GM12878 (cell line): Measurements from ENCODE around the gene GATAD2B. TPM values are rescaled to one million over a fixed set of nuclear protein-coding genes. Genes with fewer than 3 reads are reported as not detected.
A peak's percentile ranks its signal among the peaks of the same experiment; 100 is the strongest.

Experiments used
- ATAC-seq: fragments of 200-7000 bp; cut with Tn5 transposase; 3 replicates; pipeline ENCODE4 v1.9.1; 2020; ENCODE audit warnings: mild to moderate bottlenecking, moderate library complexity
- BruUV-seq: library from RNA; stranded (reverse); fragments of 400-500 nt; replicated peaks from 2 replicates; lab custom pipeline; 2021; lab: Mats Ljungman, UMichigan
- CTCF ChIA-PET: fragments of 300-600 bp; sonication (Branson Sonifier 250); formaldehyde crosslinking; extraction: SDS; loops from one replicate; lab custom pipeline; 2021; ENCODE audit warnings: inconsistent platforms; lab: Yijun Ruan, JAX
- POLR2A ChIA-PET: fragments of 350-600 bp; formaldehyde crosslinking; extraction: SDS; loops from one replicate; lab custom pipeline; 2021; ENCODE audit warnings: inconsistent platforms; lab: Charles Lee
- RAD21 ChIA-PET: fragments of 300-600 bp; sonication (Branson Sonifier 250); formaldehyde crosslinking; loops from one replicate; lab custom pipeline; 2023; ENCODE audit warnings: antibody characterized with exemption; ENCODE audit not compliant: unreplicated experiment; lab: Charles Lee
- SMC1A ChIA-PET: fragments of 300-600 bp; sonication (Branson Sonifier 250); formaldehyde crosslinking; loops from one replicate; lab custom pipeline; 2023; ENCODE audit not compliant: unreplicated experiment, uncharacterized antibody; lab: Charles Lee
- DNase-seq: peaks from one replicate; pipeline ENCODE4 v3.0.0-alpha.2; 2011; ENCODE audit warnings: low read depth, low spot score
- FAIRE-seq: peaks from 3 replicates; lab custom pipeline; 2011; peaks lifted over from hg19 to GRCh38; lab: Jason Lieb, UNC
- H2AFZ ChIP-seq: 2 replicates; pipeline ENCODE4 v1.6.0; 2011; ENCODE audit warnings: low read depth, low read length, control low read depth; ENCODE audit not compliant: control insufficient read depth
- H3K27ac ChIP-seq: 2 replicates; pipeline ENCODE4 v1.5.1; 2011; ENCODE audit warnings: control low read depth; ENCODE audit not compliant: control insufficient read depth, insufficient read depth
- H3K27me3 ChIP-seq, 2 experiments: replicated peaks in 1 of 2; 2 replicates each; pipeline versions ENCODE4 v1.6.0 to v1.6.1; 2011; ENCODE audit warnings: low read length in 1 of 2; ENCODE audit not compliant: control insufficient read depth in 2 of 2, insufficient read depth in 2 of 2
- H3K36me3 ChIP-seq, 2 experiments: 2 replicates each; pipeline ENCODE4 v1.5.1; 2011; ENCODE audit warnings: low read length in 1 of 2; ENCODE audit not compliant: control insufficient read depth in 2 of 2, insufficient read depth in 2 of 2
- H3K4me1 ChIP-seq: 2 replicates; pipeline ENCODE4 v1.6.1; 2011; ENCODE audit warnings: mild to moderate bottlenecking, low read length, moderate library complexity, mixed read lengths; ENCODE audit not compliant: control insufficient read depth, insufficient read depth
- H3K4me2 ChIP-seq: 2 replicates; pipeline ENCODE4 v1.6.0; 2011; ENCODE audit warnings: control low read depth; ENCODE audit not compliant: control insufficient read depth, insufficient read depth
- H3K4me3 ChIP-seq: fragments of 200-600 bp; sonication (generic); 2 replicates; pipeline ENCODE4 v1.5.1; 2016
- H3K79me2 ChIP-seq: 2 replicates; pipeline ENCODE4 v1.6.0; 2011; ENCODE audit warnings: low read length; ENCODE audit not compliant: control insufficient read depth, insufficient read depth
- H3K9ac ChIP-seq: 2 replicates; pipeline ENCODE4 v1.8.0; 2011; ENCODE audit warnings: low read length, control low read depth, mixed read lengths; ENCODE audit not compliant: control insufficient read depth, insufficient read depth
- H3K9me3 ChIP-seq: replicated peaks from 3 replicates; pipeline ENCODE4 v1.5.1; 2011; ENCODE audit warnings: mild to moderate bottlenecking, low read length; ENCODE audit not compliant: control insufficient read depth, insufficient read depth
- H4K20me1 ChIP-seq: 2 replicates; pipeline ENCODE4 v1.6.0; 2011; ENCODE audit not compliant: control insufficient read depth, insufficient read depth
- ASH2L ChIP-seq: fragments of 300-600, 200-600 bp; sonication (generic); IDR thresholded peaks from 2 replicates; pipeline ENCODE4 v1.6.1; 2017; ENCODE audit warnings: low read depth, mild to moderate bottlenecking, borderline replicate concordance
- BACH1 ChIP-seq: fragments of 450-650 bp; IDR thresholded peaks from 2 replicates; pipeline ENCODE4 v1.6.1; 2017; ENCODE audit warnings: mild to moderate bottlenecking, borderline replicate concordance
- CBX3 ChIP-seq: fragments of 200-600 bp; sonication (generic); IDR thresholded peaks from 2 replicates; pipeline ENCODE4 v1.6.1; 2016; ENCODE audit warnings: low read depth, borderline replicate concordance
- CREB1 ChIP-seq: IDR thresholded peaks from 2 replicates; pipeline ENCODE4 v1.6.1; 2012; ENCODE audit warnings: low read depth, mild to moderate bottlenecking, inconsistent platforms
- HDAC6 ChIP-seq: fragments of 200-600 bp; sonication (generic); IDR thresholded peaks from one replicate; pipeline ENCODE4 v1.8.0; 2017; ENCODE audit warnings: antibody characterized with exemption; ENCODE audit not compliant: unreplicated experiment
- HDGF ChIP-seq: fragments of 450-650 bp; IDR thresholded peaks from 2 replicates; pipeline ENCODE4 v1.6.1; 2016; ENCODE audit warnings: antibody characterized with exemption
- KLF5 ChIP-seq: fragments of 450-650 bp; IDR thresholded peaks from 2 replicates; pipeline ENCODE4 v1.6.1; 2014; ENCODE audit warnings: mild to moderate bottlenecking; ENCODE audit not compliant: partially characterized antibody
- MAX ChIP-seq: IDR thresholded peaks from 2 replicates; pipeline ENCODE4 v1.6.1; 2012; ENCODE audit warnings: low read depth, low read length, improper control_type of control experiment
- MEF2B ChIP-seq: fragments of 450-650 bp; IDR thresholded peaks from 2 replicates; pipeline ENCODE4 v1.6.1; 2018; ENCODE audit warnings: mild to moderate bottlenecking, moderate library complexity; ENCODE audit not compliant: partially characterized antibody, poor library complexity, severe bottlenecking
- MYC ChIP-seq: IDR thresholded peaks from 2 replicates; pipeline ENCODE4 v1.6.1; 2011; ENCODE audit warnings: mild to moderate bottlenecking, low read length, moderate library complexity, inconsistent platforms; ENCODE audit not compliant: insufficient read depth, insufficient replicate concordance, insufficient read length, severe bottlenecking
- NBN ChIP-seq: fragments of 450-650 bp; IDR thresholded peaks from 2 replicates; pipeline ENCODE4 v1.6.1; 2016
- NFYA ChIP-seq: IDR thresholded peaks from 2 replicates; pipeline ENCODE4 v1.6.1; 2011; ENCODE audit warnings: low read depth, mild to moderate bottlenecking, low read length, improper control_type of control experiment, borderline replicate concordance
- NR2F1 ChIP-seq: fragments of 450-650 bp; conservative IDR thresholded peaks from 2 replicates; pipeline ENCODE4 v1.6.1; 2017; ENCODE audit warnings: mild to moderate bottlenecking
- PAX8 ChIP-seq: fragments of 450-650 bp; IDR thresholded peaks from 2 replicates; pipeline ENCODE4 v1.6.1; 2017; ENCODE audit warnings: mild to moderate bottlenecking, moderate library complexity
- PML ChIP-seq: IDR thresholded peaks from 2 replicates; pipeline ENCODE4 v1.6.1; 2012; ENCODE audit warnings: low read length, inconsistent platforms
- POLR2AphosphoS5 ChIP-seq: IDR thresholded peaks from 2 replicates; pipeline ENCODE4 v1.6.1; 2011; ENCODE audit warnings: mild to moderate bottlenecking, low read length, inconsistent platforms
- RUNX3 ChIP-seq: IDR thresholded peaks from 2 replicates; pipeline ENCODE4 v1.6.1; 2012; ENCODE audit warnings: low read length, inconsistent platforms
- SREBF1 ChIP-seq: IDR thresholded peaks from 2 replicates; pipeline ENCODE4 v1.6.1; 2012; ENCODE audit warnings: mild to moderate bottlenecking, low read length
- ZBTB4 ChIP-seq: fragments of 450-650 bp; formaldehyde crosslinking; IDR thresholded peaks from 2 replicates; pipeline ENCODE4 v1.4.0; 2022; ENCODE audit warnings: mild to moderate bottlenecking, moderate library complexity
- WGBS: methylation state at CpG from one replicate; pipeline ENCODE4 v1.1.6; 2016; ENCODE audit warnings: low lambda C conversion rate; ENCODE audit not compliant: insufficient replicate concordance, insufficient coverage; ENCODE audit errors: missing lambda C conversion rate; 5-methylcytosine and 5-hydroxymethylcytosine counted together
- in situ Hi-C: fragments of 300-500 bp; cut with MboI; formaldehyde crosslinking; loops from 9 replicates; pipeline ENCODE4 v1.14.3; 2018; ENCODE audit warnings: mixed read lengths
- intact Hi-C: fragments of 100-400 bp; cut with micrococcal nuclease; formaldehyde crosslinking; loops from one replicate; pipeline ENCODE4 v1.14.2; 2022; ENCODE audit not compliant: unreplicated experiment
- polyA plus RNA-seq, 11 experiments: library from polyadenylated mRNA; depleted of rRNA in 4 of 11; unstranded in 6 of 11; stranded (reverse) in 5 of 11; fragments of >200 nt; fragmentation: Nextera tagmentation in 4 of 11; fragmentation: Illumina TruSeq in 1 of 11; extraction: Ambion mirVana in 4 of 11; extraction: Trizol in 1 of 11; gene quantifications; 1 replicate in 1 of 11; 2 replicates in 10 of 11; pipeline versions ENCODE4 v1.2.1 to v1.2.3, GENCODE V29; 2011 to 2016; ENCODE audit warnings: inconsistent platforms in 2 of 11, missing spikeins in 2 of 11, low read depth in 1 of 11
- total RNA-seq, 4 experiments: library from RNA; depleted of rRNA in 3 of 4; stranded (reverse); fragments of >200 nt in 3 of 4; fragmentation: Illumina TruSeq in 1 of 4; extraction: Trizol in 1 of 4; gene quantifications; 2 replicates each; pipeline versions ENCODE4 v1.2.1 to v1.2.3, GENCODE V29; 2013 to 2021

The GATAD2B gene
- total and polyA plus RNA-seq, 10 of the 15 experiments (the other 5 are each of a cell fraction or from before 2014, with no cell fraction given) = 2.4 to 63.1 (median 8.7) TPM

- Histone ChIP-seq H3K9me3 (no peaks in the 10 kb centered on the region), H3K27me3 (no peaks in the 10 kb centered on the region), H4K20me1 (no peaks in the 10 kb centered on the region; the same call in 1 of the 2 replicates), H3K9ac (peak within 1 kb of the TSS; percentile 94), H3K27ac (peak within 1 kb of the TSS; percentile 91), H3K36me3 (no peaks in the 10 kb centered on the region), H2AFZ (peak within 1 kb of the TSS; percentile 90), H3K4me1 (peaks cover 15% of the 10 kb centered on the region), H3K79me2 (peaks cover 42% of the 10 kb centered on the region), H3K4me2 (peak within 1 kb of the TSS; percentile 91), H3K4me3 (peak within 1 kb of the TSS; percentile 92)
- 1% methylated on average over 60 of the region's 60 CpGs for WGBS
- in situ Hi-C loops = no loop called here
- TSS peak; percentile 63 for BruUV-seq
- intact Hi-C loops = loop anchor here (1.0 to 5.0 kb wide), 3 partner anchors 22 to 160 kb away; no protein-coding TSS in a partner anchor
- peak; percentile 95 for DNase-seq
- ChIA-PET RAD21 (interaction anchor here (0.8 to 6.4 kb wide), 17 partner anchors 8 to 289 kb away, joined by 3 to 42 read pairs (median 5); partner anchors contain the start of genes CRTC2, DENND4B, JTB and NPR1), SMC1A (interaction anchor here (0.7 to 7.7 kb wide), 18 partner anchors 9 to 291 kb away, joined by 3 to 82 read pairs (median 4); partner anchors contain the start of genes CRTC2, DENND4B, GATAD2B and JTB), CTCF (interaction anchor here (0.6 to 7.1 kb wide), 15 partner anchors 10 to 395 kb away, joined by 3 to 64 read pairs (median 12); partner anchors contain the start of genes DENND4B, GATAD2B, JTB and RAB13), POLR2A (interaction anchor here (0.6 to 10.0 kb wide), 18 partner anchors 9 to 368 kb away, joined by 3 to 132 read pairs (median 5); partner anchors contain the start of genes CRTC2, DENND4B, GATAD2B and JTB)
- peak; percentile 97 for FAIRE-seq
- peak; percentile 88 for ATAC-seq
- TF ChIP-seq ZBTB4 (no peak), CBX3 (no peak), HDGF (peak; percentile 77; the same call in 1 of the 2 replicates), ASH2L (peak; percentile 69; the same call in 1 of the 2 replicates), POLR2AphosphoS5 (peak; percentile 85), NR2F1 (peak; percentile 83), NFYA (peak; percentile 91), PAX8 (no peak), PML (no peak), HDAC6 (no peak), BACH1 (no peak), CREB1 (no peak), SREBF1 (no peak), MAX (peak; percentile 60), MEF2B (peak; percentile 71), KLF5 (peak; percentile 52), MYC (peak; percentile 68), NBN (peak; percentile 98), RUNX3 (no peak)
These were observed 44.6 kb upstream of the GATAD2B start, which contains the start of gene CREB3L4 for GRCh38 chr1:153967107-153967999. Gene CREB3L4 (plus strand): TSS chr1:153967902. CDS start chr1:153968526, 624 bp downstream.
